ENCODE measurements around the gene PPT2. TPM values are rescaled to one million over a fixed set of nuclear protein-coding genes. Genes with fewer than 3 reads are reported as not detected.

The PPT2 gene, protein sequence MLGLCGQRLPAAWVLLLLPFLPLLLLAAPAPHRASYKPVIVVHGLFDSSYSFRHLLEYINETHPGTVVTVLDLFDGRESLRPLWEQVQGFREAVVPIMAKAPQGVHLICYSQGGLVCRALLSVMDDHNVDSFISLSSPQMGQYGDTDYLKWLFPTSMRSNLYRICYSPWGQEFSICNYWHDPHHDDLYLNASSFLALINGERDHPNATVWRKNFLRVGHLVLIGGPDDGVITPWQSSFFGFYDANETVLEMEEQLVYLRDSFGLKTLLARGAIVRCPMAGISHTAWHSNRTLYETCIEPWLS
- total RNA-seq (2022; extraction: Qiagen RNA extraction) = 7.4 to 9.2 TPM (median 7.7 TPM) in 5 replicates

DNA sequence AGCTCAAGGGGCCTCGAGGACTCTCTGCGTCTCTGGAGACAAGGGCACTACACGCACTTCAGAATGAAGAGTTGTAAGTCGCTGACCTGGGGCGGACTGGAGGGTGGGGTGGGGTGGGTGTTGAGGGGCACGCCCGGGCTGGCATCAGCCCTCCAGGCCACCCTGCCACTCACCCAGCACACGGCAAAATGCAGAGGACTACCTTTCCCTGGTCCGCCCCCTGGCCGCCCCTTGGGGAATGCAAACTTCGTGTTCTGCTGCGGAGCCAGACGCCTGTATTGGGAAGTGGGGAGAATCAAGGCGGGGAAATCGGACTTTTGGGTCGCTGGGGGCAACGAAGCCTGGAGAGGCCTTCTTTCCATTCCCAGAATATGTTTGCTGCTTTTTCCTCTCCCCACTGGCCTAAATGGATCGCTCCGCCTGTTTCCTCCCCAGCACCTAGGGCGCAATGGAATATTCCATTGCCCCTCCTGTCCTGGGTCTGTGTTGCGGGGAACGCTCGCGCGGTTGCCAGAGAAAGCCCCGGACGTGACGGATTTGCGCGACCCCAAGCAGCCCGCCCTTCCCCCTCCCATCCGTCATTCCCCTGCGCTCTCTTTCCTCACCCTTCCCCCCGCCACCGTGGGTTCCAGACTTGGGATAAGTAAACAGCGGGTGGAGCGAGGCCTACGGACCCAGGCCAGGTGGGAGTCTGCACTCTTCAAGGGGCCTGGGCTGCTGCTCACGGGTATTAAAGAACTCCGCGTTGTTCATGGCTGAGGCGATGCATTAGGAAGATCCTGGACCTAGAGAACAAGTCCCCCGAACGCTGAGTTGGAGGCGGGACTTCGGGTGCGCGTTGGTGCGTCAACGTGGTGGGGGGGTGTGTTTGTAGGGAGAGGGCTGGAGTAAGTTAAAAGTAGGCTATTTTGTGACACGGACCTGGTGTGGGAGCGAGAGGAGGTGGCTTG is at the start of gene PPT2:
TSS of gene PPT2 (plus strand) at position 578 of the 950 bp plus-strand sequence. CDS start 454 bp downstream, outside the sequence.

DNA sequence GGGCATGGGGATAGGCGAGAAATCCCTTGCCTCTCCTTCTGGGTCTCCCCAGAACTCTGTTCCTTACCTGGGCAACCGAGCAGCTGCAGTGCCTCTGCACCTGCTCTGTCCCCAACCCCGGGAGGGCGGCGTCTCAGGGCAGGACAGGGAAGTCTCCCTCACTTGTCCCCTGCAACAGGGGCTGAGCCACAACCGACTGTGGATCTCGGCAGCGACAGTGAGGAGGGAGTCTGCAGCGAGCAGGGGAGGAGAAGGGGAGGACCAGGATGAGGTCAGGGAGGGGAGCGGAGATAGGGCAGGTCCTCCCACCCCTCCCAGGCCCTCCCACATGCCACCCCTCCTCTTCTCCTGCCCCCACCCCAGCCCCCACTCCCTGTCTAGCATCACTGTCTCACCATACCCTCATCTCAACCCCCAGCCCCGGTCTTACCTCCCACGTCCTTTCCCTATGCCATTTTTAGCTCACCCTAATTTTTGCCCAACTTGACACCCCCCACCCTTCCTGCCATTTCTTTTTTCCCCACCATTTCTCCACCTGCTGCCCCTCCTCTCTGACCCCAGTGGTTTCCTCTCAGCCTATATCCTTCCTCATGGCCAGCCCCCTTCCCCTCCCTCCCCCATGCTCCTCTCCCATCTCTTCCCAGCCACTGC is 44.7 kb upstream of the PPT2 start, which contains the start of gene TNXB:
TSS of gene TNXB (minus strand) at position 225 of the 651 bp plus-strand sequence. CDS start 11,140 bp downstream, outside the sequence.

DNA sequence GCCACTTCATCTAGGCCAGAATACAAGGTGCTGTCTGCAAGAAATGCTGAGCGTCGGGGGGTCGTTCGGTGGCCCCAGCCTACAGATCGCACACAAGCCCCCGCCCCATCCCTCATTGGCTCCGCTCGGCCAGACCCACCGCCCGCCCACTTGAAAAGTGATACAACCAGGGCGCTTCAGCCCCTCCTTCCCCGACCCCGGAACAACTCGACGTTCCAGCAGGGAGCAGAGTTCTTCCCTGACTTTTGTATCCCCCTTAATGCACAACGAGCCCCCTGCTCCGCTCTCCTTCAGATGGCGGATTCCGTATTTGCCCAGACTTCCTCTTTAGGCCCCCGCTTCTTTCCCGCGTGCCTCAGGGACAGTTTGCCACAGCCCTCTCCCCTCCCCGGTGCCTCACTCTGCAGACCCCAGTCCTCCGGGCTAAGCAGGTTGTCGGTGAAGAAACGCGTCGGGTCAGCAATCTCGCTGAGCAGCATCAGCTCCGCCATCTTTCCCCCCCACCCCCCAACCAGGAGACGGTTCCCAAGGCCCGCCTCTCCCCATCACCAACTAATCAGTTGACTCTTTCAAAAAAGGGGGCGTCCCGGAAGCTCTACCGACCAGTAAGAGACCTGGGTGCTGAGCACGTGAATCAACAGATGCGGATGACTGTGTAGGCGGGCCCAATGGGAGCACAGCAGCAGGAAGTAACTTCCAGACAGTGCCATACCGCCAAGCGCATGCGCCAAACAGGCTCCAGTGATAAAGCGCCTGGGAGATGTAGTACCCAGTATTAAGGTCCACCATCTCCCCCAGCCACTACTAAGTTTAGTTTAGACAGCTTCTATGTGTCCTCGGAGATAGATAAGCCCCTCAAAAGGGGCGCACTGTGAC is 26.0 kb upstream of the PPT2 start, which contains the start of gene ATF6B:
TSS of gene ATF6B (minus strand) at position 530 of the 876 bp plus-strand sequence. CDS start at position 491, 39 bp downstream.

DNA sequence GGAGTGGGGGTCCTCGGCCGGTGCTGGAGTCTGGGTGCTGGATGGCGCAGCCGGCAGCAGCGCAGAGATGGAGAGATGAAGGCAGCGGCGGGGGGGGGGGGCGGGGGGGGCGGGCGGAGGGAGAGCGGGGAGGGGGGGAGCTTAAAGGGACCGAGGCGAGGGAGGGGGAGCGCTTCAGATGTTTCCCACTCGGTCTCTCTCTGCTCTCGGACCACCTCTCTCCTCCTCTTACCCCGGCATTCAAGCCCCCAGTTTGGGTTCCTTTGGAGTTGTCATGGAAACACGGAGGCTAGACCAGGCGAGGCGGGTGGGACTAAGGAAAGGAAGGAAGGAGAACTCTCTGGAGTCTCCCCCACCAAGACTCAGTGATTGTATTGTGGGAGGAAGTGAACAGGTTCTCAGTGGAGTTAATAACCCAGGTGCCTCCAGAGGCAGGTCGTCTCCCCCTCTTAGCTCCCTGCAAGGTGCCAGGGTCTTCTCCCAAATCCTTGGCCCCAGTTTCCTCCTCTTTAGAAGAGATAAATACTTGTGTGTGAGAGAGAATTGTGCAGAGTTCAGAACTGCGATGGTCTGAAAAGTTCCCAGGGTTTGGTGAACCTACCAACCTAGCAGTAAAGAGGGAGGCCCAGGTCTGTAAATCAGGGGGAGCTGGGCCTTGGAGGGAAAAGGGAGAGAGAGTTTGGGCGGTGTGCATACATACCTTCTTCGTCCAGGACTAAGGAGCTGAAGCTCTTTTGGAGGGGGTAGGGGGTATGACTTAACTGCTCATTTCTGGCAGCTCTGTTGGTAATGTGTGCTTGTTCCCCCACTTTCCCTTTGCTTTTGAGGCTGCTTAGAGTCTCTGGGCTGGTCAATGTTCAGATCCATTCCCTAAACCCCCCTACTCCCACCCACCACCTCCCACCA is 1.8 kb upstream of the PPT2 start, which contains the start of gene PRRT1:
TSS of gene PRRT1 (minus strand) at position 77 of the 906 bp plus-strand sequence. CDS start 112 bp downstream, outside the sequence.

DNA sequence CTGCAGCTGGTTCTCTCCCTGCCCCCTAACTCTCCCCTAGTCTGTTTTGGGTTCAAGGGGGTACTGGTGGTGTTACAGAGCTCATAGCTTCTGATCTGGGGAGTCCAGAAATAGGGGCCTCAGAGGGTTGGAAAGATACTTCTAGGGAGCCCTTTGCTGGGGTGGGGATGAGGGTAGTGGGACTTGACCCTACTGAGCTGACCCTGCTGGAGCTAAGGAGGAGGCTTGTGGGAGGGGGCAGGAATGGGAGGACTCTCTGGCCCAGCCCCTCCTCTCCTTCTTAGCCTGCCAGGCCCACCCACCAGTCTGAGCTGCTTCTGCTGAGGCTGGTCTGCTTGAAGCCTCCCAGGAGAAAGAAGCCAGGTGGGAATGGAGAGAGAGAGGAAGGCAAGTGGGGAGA is 10.4 kb downstream of the PPT2 start, which contains the start of gene EGFL8:
TSS of gene EGFL8 (plus strand) at position 301 of the 400 bp plus-strand sequence. CDS start 1,571 bp downstream, outside the sequence.

DNA sequence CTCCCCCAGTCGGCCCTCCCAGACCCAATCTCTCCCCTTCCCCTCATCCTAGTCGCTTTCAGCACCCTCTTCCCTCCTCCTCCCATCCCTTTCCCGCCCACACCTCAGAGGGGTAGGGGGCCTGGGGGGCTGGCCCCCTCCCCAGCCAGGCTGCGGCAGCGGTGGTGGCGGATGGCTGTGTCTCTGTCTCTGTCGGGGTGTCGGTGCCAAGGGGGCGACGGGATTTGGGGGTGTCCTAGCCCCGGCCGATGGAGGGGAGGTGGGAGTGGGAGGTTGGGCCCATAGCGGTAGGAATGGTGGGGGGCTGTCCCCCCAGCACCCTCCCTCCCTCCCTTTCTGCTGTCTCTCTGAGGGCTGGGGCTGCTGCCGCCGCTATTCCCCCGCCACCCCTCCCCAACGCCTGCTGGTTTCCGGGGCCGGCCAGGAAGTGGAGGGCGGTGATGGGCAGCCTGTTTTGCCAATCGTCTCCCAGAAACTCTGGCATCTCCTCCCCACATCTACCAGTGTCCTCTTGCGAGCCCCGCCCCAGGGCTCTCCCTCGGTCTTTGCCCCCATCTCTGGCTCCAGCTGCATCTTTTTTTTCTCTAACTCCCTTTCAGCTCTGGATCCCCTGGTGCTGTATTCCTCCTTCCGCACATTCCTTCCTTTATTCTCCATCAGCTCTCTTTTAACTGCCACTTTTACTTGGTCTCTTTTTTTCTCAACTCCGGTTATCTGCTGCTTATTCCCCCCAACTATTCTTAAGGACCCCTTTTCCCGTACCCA is 22.0 kb downstream of the PPT2 start, which contains the start of gene AGPAT1:
TSS of gene AGPAT1 (minus strand) at position 374 of the 765 bp plus-strand sequence. CDS start 4,588 bp downstream, outside the sequence.

DNA sequence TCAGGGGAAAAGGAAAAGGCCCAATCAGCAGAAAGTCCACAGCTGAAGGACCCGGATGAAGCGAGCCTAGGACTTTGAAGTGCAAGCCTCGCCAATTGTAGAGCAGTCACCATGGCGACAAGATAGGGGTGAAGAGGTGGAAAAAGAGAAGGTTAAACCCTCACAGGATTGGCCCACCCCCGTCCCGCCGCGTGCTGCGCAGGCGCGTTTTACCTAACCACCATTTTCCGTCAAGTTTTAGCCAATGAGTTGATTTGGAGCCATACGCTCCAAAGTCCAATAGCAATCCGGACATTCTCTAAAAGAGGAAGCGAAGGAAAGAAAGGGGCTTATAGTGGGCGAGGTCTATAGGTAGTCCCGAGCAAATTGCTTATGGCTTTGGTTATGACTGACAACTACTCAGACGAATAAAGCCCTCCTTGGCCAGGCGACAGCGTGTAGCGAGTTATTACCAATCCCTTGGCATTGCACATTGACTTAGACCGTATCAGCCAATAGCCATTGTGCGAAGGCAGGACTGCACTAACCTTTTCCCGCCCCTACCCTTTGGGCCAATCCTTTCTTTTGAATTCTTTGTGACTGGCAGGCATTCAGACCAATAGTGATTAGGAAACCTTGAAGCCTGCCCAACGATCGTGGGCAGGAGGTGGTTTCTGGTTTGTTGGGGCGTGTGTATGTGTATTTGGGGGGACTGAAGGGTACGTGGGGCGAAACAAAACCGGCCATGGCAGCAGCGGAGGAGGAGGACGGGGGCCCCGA is 24.0 kb downstream of the PPT2 start, which contains the start of gene RNF5:
TSS of gene RNF5 (plus strand) at position 618 of the 759 bp plus-strand sequence. CDS start at position 725, 107 bp downstream.

DNA sequence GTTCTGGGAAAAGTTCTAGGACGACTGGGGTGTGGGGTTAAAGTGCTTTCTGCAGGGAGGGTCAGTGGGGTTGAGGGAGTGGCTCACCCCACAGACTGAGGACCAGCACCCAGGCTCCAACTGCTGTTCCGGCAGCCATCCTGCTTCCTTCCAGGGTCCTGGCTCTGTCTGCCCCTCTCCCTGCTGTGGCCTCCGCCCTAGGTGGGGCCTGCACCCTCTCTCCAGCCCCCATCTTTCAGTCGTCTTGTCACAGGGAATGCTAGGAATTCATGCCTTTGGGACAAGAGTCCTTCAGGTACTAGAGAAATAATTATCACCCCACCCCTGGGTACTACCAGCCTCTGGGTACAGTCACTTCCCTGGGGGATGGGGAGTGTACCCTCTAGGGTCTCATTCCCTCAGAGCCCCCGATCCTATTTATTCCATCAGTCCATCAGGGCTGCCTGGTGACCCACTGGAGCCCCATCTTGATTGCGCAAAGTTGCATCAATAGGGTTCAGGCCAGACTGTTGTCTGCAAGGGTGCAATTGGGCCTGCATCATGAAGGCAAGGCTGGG is 30.2 kb downstream of the PPT2 start, which contains the start of gene AGER:
TSS of gene AGER (minus strand) at position 170 of the 557 bp plus-strand sequence. CDS start at position 139, 31 bp downstream.

DNA sequence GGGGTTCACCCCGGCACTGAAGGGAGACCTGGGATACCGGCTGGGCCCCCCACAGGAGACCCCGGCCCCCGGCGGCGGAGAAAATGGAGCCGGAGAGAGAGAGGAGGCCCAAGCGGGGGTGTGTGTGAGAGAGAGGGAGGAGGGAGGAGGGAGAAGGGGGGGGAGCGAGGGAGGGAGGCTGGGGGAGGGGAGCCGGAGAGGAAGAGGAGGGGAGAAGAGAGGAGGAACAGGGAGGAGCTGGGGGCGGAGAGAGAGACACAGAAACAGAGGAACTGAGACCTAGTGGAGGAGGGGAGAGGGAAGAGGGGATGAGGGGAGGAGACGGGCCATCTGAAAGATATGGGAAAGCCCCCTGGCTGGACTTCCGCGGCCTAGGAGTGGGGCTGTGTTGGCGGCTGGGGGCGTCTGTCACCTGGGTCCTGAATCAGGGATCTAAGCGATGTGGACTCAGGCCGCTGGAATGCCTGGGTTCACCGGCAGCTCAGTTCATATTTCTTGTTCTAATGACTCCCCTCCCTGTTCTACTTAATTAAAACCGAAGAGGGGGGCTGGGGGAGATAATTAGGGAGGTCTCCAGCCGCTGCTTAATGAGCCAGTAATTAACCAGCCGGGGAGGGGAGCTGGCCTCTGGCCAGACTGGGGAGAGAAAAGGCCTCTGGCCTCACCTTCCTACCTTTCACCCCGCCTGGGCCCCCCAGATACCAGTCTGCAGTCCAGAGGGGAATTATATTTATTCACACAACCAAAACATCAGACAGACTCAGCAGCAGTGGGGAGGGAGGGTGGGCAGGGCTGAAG is 36.3 kb downstream of the PPT2 start, which contains the start of gene PBX2:
TSS of gene PBX2 (minus strand) at position 149 of the 798 bp plus-strand sequence. CDS start 287 bp downstream, outside the sequence.

DNA sequence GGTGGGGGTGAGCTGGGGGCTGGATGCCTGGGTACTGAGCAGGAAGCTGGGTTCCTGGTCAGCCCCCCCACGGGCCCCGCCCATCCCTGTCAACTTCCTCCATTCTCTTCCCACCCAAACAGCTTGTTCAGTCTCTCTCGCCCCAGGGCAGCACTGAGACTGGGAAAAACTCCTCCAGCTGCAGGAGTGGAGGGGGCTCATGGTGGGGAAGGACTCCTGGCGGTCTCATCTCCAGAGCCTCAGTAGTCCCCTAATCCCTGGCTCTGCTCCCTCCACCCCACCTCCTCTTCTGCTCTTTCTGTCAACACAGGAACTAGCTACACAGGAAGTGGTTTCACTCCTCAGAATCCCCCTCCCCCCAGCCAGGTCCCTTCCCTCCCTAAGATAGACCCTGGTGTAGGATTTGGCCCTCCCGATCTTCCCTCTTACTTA is 38.7 kb downstream of the PPT2 start, which contains the start of gene GPSM3:
TSS of gene GPSM3 (minus strand) at position 36 of the 432 bp plus-strand sequence. CDS start 130 bp downstream, outside the sequence.

Other genes starting within 250 kb of the PPT2 start
- gene C2, start 226.4 kb upstream of the PPT2 start, total RNA-seq (2022; extraction: Qiagen RNA extraction) = 0.26 to 0.46 TPM (median 0.31 TPM) in 5 replicates
- gene CFB, start 208.0 kb upstream of the PPT2 start, total RNA-seq (2022; extraction: Qiagen RNA extraction) = 1.9 to 2.3 TPM (median 2.0 TPM) in 5 replicates
- 76.0 to 93.4 TPM (median 77.7 TPM) in 5 replicates for gene NELFE, start 195.2 kb upstream of the PPT2 start, total RNA-seq (2022; extraction: Qiagen RNA extraction)
- gene SKIC2, start 195.0 kb upstream of the PPT2 start, total RNA-seq (2022; extraction: Qiagen RNA extraction) = 19.7 to 26.3 TPM (median 23.2 TPM) in 5 replicates
- 10.3 to 13.3 TPM (median 11.0 TPM) in 5 replicates for gene DXO, start 182.0 kb upstream of the PPT2 start, total RNA-seq (2022; extraction: Qiagen RNA extraction)
- 0.97 to 1.7 TPM (median 1.4 TPM) in 5 replicates for gene C4A, start 172.1 kb upstream of the PPT2 start, total RNA-seq (2022; extraction: Qiagen RNA extraction)
- gene C4B, start 139.3 kb upstream of the PPT2 start, total RNA-seq (2022; extraction: Qiagen RNA extraction) = 0.69 to 1.5 TPM (median 1.3 TPM) in 5 replicates
- gene CYP21A2, start 115.7 kb upstream of the PPT2 start, total RNA-seq (2022; extraction: Qiagen RNA extraction) = not detected in 5 replicates
- gene TNXB, start 44.8 kb upstream of the PPT2 start, total RNA-seq (2022; extraction: Qiagen RNA extraction) = 0.32 to 0.76 TPM (median 0.50 TPM) in 5 replicates
- 26.5 to 36.2 TPM (median 33.1 TPM) in 5 replicates for gene ATF6B, start 25.9 kb upstream of the PPT2 start, total RNA-seq (2022; extraction: Qiagen RNA extraction)
- gene FKBPL, start 23.9 kb upstream of the PPT2 start, total RNA-seq (2022; extraction: Qiagen RNA extraction) = 6.1 to 9.0 TPM (median 7.2 TPM) in 5 replicates
- gene PRRT1, start 2.2 kb upstream of the PPT2 start, total RNA-seq (2022; extraction: Qiagen RNA extraction) = 0.33 to 1.5 TPM (median 0.63 TPM) in 5 replicates
- gene EGFL8, start 10.5 kb downstream of the PPT2 start, total RNA-seq (2022; extraction: Qiagen RNA extraction) = 0.82 to 2.3 TPM (median 1.5 TPM) in 5 replicates
- gene AGPAT1, start 21.9 kb downstream of the PPT2 start, total RNA-seq (2022; extraction: Qiagen RNA extraction) = 32.4 to 41.0 TPM (median 39.0 TPM) in 5 replicates
- gene RNF5, start 24.3 kb downstream of the PPT2 start, total RNA-seq (2022; extraction: Qiagen RNA extraction) = 35.4 to 47.6 TPM (median 45.6 TPM) in 5 replicates
- 1.2 to 2.0 TPM (median 1.3 TPM) in 5 replicates for gene AGER, start 30.1 kb downstream of the PPT2 start, total RNA-seq (2022; extraction: Qiagen RNA extraction)
- gene PBX2, start 36.1 kb downstream of the PPT2 start, total RNA-seq (2022; extraction: Qiagen RNA extraction) = 13.4 to 18.6 TPM (median 16.0 TPM) in 5 replicates
- 0.29 to 0.50 TPM (median 0.33 TPM) in 5 replicates for gene GPSM3, start 38.5 kb downstream of the PPT2 start, total RNA-seq (2022; extraction: Qiagen RNA extraction)
- 0.81 to 1.3 TPM (median 0.86 TPM) in 5 replicates for gene NOTCH4, start 69.9 kb downstream of the PPT2 start, total RNA-seq (2022; extraction: Qiagen RNA extraction)
- gene TSBP1, start 217.8 kb downstream of the PPT2 start, total RNA-seq (2022; extraction: Qiagen RNA extraction) = not detected in 5 replicates

All from A549 treated with Mapracorat at 1 μM for 4 hours (cell line).